Inflammatory macrophage treated with lipopolysaccharide for 4 hours (primary cell): ENCODE results near the gene PADI1.

ENCODE experiments used
- DNase-seq: peaks from one replicate; pipeline ENCODE4 v3.0.0-alpha.2; 2020

Gene PADI1, protein sequence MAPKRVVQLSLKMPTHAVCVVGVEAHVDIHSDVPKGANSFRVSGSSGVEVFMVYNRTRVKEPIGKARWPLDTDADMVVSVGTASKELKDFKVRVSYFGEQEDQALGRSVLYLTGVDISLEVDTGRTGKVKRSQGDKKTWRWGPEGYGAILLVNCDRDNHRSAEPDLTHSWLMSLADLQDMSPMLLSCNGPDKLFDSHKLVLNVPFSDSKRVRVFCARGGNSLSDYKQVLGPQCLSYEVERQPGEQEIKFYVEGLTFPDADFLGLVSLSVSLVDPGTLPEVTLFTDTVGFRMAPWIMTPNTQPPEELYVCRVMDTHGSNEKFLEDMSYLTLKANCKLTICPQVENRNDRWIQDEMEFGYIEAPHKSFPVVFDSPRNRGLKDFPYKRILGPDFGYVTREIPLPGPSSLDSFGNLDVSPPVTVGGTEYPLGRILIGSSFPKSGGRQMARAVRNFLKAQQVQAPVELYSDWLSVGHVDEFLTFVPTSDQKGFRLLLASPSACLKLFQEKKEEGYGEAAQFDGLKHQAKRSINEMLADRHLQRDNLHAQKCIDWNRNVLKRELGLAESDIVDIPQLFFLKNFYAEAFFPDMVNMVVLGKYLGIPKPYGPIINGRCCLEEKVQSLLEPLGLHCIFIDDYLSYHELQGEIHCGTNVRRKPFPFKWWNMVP

DNA sequence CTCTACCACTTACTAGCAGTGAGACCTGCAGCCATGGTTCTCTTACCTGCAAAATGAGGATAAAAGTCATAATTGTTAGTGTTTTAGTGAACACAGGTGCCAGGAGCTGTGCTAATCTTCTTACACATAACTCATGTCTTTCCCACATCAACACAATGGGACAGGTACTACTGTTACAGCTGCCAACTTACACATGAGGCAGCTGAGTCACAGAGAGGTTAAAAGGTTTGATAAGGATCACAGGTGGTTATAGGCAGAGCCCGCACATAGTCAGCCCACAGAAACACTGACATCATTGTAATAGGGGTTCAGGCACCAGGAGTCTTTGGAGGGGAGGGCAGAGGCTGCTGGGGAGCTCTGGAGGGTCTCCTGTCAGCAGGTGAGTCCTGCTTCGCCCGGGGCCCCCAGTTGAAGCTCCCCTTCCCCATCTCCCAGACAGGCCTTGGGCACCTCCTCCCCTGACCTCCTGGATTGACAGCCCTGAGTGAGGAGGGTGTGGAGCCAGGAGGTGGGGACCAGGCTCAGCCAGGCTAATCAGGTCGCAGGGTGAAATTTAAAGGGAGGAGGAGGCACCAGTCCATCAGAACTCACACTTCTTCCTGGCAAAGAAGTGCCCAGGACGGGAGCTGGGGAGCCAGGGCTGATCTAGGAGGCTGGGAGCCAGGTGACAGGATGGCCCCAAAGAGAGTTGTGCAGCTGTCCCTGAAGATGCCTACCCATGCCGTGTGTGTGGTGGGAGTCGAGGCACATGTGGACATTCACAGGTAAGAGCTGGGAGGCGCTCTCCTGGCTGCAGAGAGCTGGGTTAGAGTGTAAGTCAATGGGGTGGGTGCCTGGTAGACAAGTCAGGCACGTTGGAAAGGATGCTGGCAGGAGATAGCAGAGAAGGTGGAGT lies at the start of gene PADI1:
TSS of gene PADI1 (plus strand) at position 583 of the 895 bp plus-strand sequence. CDS start at position 673, 90 bp downstream.
- DNase-seq = no peak

DNA sequence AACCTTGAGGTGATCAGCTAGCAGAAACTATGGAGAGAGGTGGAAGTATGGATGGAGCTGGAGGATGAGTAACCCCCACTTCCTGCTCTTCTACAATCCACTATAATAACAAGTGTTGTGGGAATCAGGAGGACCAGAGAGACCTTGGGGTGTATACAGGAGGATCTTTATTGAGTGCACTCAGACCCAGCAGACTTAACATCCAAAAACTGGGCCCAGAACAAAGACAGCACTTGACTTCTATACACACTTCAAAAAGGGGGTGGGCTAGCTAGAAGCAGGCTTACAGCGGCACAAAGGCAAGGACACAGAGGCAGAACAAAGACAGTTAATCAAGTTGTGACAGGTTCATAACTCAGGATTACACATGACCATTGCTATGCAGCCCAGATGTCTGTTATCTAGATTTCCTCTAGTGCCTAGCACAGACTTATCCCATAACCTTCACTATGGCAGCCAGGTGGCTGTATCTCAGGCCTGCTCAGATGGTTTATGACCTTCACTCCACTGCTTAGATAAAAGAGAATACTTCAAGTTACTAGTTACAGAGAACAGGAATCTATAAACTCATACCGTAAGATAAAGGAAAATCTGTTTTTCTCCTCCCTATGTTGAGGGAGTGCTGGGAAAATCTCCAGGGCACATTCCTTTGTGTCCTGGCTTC lies 49.5 kb upstream of the PADI1 start:
- DNase-seq = no peak

DNA sequence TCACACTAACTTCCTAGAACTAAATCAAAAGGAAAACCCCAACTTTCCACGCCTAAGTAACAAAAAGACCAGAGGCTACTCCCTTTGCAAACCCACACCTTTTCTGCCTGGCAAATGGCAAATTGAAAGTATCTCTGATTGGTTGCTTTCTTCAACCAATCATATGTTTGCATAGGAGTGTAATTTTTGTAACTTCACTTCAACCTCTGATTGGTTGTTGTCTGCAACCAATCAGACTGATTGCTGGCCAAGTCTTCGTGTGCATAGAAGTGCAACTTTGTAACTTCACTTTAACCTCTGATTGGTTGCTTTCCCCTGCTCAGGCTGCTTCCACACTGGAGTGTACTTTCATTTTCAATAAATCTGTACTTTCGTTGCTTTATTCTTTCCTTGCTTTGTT lies 48.8 kb upstream of the PADI1 start:
- DNase-seq = no peak

DNA sequence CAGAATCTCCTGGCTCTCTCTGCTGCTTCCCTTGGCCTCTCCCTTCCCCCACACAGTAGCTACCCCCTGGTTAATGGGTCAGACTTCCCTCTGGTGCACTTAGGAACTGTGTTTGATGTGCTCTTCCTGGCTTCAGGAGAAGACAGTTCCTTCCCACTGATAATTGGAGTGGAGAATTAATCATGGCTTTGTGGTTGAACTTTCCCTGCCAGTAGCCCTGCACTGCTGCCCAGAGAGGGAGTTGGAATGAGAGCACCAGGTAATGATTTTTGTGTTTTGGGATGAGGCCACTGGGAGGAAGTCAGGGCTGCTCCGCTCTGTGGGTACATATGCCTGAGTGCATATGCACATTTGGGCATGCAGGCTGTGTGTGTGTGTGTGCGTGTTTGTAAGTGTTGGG lies 46.0 kb upstream of the PADI1 start:
- no peak for DNase-seq

DNA sequence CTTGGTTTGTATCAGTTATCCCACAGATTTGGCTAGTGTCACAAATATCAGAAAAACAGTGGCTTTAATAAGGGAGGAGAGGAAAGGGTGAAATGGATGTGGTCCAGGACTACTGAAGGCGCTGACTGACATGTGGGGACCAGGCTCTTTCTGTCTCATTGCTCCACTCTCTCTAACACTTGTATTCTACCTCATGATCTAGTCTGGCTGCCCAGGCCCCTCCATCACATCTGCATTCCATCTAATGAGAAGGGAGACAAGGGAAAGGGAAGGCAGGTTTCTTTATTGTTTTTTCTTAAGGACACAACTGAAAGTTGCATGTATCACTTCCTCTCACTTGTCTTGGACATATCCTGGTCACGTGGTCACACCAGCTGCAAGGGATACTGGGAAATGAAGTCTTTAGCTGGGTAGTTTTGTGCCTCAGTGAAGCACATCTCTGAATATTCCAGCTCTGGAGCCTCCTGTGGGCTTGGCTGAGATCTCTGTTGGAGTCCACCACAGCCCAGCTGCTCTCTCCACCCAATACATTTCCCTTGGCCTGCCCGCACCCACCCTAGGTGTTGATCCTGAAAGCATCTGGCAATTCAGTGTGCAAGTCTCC lies 43.7 kb upstream of the PADI1 start:
- DNase-seq = peak; percentile 64

DNA sequence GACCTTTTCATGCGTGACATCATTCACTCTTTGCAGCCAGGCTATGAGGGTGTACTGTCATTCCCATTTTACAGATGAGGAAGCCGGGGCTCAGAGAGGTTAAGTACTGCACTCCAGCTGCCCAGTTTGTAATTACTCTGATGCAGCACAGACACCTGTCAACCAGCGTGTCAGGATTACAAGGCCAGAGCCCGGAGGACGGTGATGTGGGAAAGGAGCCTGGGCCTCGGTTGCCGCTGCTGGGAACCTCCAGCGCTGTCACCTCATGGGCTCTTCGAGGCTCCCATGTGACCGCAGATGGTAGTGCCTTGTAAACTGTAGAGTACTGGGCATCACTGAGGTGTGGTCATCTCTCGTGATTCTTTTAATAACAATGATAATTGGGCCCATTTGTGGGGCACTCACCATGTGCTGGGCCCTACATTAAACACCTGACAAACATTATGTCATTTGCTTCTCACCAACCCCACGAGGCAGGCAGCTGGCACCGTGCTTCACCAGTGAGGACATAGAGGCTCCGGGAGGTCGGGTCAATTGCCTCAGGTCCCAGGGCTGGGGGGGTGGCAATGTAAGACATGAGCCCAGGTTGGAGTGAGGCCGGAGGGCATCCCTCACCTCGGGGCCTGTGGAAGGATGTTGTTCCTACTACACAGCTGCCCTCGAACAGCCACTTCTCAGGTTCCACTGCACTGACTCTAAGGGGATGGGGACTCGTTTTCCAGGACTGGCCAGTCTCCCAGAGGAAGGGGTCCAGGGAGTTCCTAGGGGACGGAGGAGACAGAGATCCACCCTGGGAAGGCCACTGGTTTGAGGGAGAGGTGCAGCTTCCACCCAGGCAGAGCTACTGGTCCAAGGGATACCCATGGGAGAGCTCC lies 42.8 kb upstream of the PADI1 start:
- DNase-seq = no peak

DNA sequence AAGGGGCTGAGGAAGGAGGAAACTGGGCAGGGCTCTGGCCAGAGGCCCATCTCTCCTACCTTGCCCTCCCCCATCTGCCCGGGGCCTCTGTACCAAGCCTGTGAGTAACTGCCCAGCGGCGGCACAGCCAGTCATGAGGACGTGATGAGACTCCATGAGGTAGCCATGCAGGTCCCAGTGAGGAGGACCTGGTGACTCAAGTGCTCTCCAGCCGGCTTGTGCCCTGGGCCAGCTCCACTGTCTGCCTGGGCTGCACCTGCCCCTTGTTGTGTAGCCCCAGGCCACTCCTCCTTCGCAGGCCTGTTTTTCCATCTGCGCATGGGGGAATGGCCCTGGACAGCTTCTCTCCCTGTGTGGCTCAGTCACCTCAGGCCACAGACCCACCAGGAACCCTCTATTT lies 42.0 kb upstream of the PADI1 start:
- no peak for DNase-seq

DNA sequence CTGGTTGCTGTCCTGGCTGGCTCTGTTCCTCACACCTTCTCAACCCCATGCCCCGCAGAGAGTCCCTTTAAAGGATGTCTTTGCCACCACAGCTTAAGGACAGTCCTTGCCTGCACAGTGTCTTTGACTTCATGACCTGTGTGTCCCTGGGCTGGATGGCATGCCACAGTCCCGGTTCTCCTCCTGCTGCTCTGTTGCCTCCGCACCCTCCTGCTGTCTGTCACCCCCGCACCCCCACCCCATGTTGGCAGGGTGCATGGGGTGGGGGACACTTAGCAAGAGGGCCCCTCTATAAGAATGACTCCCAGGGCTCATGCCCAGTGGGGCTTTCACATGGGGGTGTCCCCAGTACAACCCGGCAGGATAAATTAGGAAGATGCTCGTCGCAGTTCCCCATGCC lies 41.6 kb upstream of the PADI1 start:
- DNase-seq = no peak

DNA sequence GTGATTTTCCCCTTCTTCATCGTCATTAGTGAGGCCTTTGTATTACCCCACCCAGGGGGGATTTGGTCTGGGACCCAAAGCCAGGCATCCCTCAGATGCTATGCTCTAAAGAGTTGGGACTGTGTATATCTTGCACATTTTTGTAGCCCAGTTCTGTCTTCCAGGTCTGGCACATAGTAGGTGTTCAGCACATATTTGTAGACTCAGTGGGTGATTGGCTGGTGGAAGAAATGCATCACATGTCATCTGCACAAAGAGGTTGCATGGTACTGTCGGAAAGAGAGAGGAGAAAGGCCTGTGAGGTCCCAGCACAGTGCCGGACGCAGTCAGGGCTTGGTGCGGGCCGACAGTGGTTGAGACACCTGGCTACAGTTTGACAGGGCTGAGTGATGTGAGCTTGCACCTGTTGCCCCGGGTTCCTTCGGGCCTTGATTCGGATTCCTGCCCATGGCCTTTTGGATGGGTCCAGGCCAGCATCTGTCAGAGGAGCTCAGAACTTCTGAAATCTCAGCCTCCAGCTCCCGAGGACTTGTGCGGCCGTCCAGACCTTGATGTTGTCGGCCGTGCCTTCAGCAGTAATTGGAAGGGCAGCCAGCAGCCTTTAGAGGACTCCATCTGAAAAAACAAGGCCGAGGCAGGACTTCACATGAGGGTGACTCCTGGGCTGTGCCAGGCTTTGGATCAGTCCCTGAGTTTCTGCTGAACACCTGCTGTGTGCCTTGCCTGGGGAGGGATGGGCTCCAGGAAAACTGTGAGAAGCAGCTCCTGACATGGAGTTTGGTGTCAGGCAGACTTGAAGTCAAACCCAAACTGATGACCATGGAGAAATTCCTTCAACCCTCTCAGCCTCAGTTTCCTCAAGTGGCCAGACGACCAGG lies 40.9 kb upstream of the PADI1 start:
- DNase-seq = no peak

DNA sequence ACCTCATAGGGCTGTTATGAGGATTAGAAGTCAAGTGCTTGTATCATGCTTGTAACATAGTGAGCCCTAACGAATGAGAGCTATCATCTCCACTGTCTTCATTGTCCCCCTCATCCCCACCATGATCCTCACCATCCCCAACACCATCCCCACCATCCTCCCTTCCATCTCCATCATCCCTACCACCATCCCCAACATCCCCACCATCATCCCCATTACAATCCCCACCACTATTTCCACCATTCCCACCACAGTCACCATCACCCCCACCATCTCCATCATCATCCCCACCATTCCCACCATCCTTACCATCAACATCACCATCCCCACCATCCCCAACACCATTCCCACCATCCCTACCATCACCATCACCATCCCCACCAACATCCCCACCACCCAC lies 39.1 kb upstream of the PADI1 start:
- DNase-seq = no peak

DNA sequence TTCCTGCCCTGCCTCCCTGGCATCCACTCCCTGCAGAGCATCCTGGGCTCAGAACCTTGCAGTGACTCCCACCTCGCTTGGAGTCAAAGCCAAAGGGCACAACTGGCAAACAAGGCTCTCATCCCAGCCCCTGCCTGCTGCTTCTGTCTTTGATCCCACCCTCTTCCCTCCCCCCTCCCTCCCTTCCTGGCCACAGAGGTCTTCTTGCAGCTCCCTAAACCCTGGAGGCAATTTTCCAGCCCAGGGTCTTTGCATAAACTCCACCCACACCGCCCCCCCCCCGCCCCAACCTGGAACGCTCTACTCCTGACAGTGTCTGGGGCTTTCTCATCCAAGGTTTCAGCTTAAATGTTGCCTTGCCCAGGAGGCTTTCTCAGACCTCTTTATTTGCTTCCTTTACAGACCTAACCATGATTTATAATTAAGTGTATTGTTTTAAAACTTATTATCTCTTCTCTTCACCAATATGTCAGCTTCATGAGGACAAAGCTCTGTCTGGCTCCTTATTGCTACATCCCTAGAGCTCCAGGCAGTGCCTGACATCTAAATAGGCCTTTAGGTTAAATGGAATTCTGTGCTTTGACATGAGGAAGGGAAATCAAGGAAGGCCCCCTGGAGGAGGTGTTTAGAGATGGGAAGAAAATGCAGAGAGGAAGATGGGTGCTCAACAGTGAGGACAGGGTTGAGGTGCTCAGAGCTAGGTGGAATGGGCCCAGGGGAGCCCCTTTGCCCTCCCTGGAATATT lies 37.7 kb upstream of the PADI1 start:
- no peak for DNase-seq

DNA sequence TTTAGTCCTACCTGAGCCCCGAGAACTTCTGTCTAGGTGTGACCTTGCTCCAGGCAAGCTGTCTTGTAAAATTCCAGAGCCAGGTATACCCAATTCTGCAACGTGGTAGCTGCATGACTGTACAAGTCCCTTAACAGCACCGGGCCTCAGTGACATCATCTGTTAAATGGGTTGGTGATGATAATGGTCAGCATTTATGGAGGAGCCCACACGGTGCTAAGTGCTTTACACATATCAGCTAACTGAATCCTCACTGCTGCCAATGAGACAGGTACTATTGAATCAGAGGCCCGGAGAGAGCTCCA lies 37.2 kb upstream of the PADI1 start:
- no peak for DNase-seq

DNA sequence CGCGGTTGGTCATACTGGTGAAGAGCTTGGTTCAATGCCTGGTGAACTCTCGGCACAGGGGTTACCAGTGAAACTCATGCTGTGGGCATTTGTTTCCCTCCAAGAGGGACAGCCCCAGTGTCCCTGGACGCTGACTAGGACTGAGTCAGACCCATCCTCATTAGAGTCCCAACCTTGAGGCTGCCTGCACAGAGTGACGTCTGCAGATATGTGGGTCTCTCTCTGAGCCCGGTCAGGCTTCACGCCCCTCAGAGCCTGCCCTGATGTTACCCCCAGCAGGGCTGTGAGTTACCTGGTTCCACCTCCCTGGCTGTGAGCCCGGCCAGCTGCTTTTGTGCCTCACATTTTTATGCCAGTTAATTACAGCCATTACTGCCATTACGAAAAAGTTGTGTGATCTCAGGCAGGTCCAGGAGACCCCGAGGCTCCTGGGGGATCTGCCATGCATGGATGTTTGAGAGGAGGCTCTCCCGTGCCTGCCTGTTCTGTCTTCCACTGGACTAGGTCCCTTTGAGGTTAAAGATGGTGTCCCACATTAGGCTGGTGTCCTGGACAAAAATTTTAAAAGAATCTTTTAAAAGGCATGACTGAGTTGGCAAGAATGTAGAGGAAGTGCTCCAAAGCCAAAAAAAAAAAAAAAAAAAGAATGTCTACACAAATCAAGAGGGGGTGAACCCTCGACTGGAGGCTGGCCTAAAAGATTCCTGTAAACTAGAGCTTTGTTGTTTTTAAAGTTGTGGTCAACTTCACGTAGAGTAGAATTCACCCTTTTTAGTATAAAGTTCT lies 36.6 kb upstream of the PADI1 start:
- no peak for DNase-seq

DNA sequence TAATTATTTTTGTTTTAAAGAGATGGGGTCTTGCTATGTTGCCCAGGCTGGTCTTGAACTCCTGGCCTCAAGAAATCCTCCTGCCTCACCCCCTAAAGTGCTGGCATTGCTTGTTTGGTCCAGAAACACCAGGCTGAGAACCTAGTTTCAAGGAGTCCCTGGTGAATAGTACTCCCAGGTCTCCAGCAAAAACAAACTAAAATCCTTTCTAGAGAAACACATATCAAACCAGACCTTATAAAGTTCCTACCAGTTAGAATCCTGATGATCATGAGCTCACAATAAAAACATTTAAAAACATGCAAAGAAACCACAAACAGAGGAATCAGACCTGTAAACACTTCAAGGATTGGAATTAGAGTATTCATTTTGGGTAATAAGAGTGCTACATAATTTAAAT lies 34.4 kb upstream of the PADI1 start:
- DNase-seq = no peak

DNA sequence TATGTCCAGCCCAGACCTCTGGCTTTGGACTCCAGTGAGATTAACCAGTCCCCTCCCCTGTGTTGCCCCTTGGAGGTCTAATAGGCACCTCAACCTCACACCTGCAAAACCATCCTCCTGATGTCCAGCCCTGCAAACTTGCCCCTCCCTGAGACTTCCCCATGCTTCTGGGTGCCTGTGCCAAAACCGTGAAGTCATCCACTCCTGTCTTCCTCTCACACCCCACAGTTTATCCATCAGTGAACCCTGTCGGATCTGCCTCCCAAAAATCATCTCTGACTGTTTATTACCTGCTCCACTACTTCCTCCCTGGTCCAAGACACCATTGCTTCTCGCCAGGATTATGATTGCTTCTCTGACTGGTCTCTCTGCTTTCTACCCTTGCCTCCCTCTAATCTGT lies 31.7 kb upstream of the PADI1 start:
- no peak for DNase-seq

DNA sequence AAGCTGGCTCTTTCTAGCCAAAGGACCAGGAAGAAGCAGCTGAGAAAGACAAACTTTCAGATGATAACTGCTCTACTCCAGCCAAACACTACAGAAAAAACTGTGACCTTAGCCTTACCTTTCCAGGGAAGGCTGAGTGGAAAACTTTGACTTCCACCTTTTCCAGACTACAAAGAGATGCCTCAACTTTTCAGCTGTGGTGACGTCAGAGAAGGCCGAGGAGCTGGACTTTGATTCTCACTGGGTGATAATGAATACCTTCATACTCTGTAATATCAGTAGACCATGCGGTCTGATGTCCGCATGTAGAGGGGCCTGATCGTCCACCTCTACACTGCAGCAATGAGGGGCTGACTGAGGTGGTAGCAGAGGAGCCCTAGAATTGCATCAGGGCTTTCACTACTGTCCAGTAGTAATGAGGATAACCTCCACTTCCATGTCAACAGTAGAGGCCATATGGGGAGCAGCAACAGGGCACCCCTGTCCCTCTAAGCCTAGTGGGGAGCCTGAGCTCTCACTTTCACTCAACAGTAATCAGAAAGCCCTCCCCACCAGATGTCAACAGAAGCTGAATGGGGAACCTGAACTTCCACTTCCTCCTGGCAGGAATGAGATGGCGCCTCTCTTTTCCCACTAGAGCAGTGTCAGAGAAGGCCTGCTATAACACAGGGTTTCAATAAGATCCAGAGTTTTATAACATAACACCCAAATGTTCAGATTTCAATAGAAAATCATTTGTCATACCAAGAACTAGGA lies 28.4 kb upstream of the PADI1 start:
- peak; percentile 58 for DNase-seq

DNA sequence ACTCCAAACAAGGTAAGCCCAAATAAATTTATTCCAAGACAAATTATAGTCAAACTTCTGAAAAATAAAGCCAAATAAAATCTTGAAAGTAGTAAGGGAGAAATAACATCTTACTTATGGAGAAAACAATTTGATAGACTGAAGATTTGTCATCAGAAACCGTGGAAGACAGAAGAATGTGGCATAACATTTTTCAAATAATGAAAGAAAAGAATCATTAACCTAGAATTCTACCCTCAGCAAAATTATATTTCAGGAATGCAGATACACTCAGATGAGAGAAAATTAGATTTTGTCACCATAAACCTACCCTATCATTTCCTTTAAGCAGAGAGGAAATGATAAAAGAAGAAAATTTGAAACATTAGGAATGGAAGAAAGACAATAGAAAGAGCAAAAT lies 27.3 kb upstream of the PADI1 start:
- no peak for DNase-seq

DNA sequence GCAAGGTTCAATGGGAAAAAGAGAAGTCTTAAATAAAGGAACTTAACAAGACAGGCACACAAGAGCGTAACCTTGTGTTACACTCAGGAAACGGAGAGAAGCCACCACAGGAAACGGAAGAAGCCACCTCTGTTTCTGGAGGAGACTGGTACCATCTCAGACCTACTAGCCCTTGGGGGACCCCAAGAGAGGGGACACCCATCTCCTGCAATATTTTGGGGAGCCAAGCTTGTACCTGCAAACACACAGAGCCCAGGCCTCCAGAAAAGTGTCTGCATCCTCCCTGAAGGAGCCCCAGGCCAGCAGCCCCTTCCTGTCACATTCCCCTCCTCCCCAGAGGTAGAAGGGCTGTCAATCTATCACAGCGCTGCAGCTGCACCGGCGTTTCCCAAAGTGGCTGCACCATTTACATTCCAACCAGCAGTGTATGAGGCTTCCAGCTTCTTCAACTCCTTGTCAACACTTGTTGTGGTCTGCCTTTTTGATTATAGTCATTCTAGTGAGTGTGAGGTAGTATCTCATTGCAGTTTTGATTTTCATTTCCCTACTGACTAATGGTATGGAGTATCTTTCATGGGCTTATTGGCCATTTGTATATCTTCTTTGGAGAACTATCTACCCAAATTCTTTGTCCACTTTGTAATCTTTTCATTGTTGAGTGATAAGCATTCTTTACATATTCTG lies 23.0 kb upstream of the PADI1 start:
- peak; percentile 24 for DNase-seq
